ENCODE data around the gene XPC. TPM values are rescaled to one million over a fixed set of nuclear protein-coding genes. Genes with fewer than 3 reads are reported as not detected.

Gene XPC
- total and polyA plus RNA-seq, 2 of the 8 experiments (the other 6 are each of a cell fraction or from before 2014, with no cell fraction given): 8.8 to 27.3 TPM

DNA sequence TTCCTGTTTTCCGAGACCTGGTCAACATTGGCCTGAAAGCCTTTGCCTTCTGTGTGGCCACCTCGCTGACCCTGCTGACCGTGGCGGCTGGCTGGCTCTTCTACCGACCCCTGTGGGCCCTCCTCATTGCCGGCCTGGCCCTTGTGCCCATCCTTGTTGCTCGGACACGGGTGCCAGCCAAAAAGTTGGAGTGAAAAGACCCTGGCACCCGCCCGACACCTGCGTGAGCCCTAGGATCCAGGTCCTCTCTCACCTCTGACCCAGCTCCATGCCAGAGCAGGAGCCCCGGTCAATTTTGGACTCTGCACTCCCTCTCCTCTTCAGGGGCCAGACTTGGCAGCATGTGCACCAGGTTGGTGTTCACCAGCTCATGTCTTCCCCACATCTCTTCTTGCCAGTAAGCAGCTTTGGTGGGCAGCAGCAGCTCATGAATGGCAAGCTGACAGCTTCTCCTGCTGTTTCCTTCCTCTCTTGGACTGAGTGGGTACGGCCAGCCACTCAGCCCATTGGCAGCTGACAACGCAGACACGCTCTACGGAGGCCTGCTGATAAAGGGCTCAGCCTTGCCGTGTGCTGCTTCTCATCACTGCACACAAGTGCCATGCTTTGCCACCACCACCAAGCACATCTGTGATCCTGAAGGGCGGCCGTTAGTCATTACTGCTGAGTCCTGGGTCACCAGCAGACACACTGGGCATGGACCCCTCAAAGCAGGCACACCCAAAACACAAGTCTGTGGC is 36.6 kb downstream of the XPC start (continued):
- TF ChIP-seq ATF2 (IDR thresholded peaks at IDR 0.05; ENCODE audit: low read length) (no peak), ASH2L (IDR thresholded peaks at IDR 0.05; ENCODE audit: low read length) (no peak), MAFK (IDR thresholded peaks at IDR 0.05; ENCODE audit: low read depth, low read length) (no peak), SP4 (IDR thresholded peaks at IDR 0.05; ENCODE audit: low read length) (no peak), POLR2A (IDR thresholded peaks at IDR 0.05; ENCODE audit: control extremely low read depth in 1 of 2, low read depth in 2 of 2, low read length in 2 of 2) (no peak), KDM5A (IDR thresholded peaks at IDR 0.05; ENCODE audit: low read length) (no peak), SP2 (IDR thresholded peaks at IDR 0.05; ENCODE audit: low read length) (no peak)
- TF ChIP-seq, protein P1, sequence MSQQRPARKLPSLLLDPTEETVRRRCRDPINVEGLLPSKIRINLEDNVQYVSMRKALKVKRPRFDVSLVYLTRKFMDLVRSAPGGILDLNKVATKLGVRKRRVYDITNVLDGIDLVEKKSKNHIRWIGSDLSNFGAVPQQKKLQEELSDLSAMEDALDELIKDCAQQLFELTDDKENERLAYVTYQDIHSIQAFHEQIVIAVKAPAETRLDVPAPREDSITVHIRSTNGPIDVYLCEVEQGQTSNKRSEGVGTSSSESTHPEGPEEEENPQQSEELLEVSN (IDR thresholded peaks at IDR 0.05): no peak

Measured in H1 (cell line).